ENCODE measurements around the gene DPM1.
A peak's percentile ranks its signal among the peaks of the same experiment; 100 is the strongest.
"Not testable (repeated sequence)": the region's sequence is repeated elsewhere in the genome, so short reads cannot be mapped to it uniquely, and the experiment has no call there.

The DPM1 gene

GRCh38 chr20:50978533-50978932 lies 20.2 kb upstream of the DPM1 start:
- not testable (repeated sequence) for DNase-seq

GRCh38 chr20:50977066-50978021 lies 19.0 kb upstream of the DPM1 start:
- no peak for DNase-seq

GRCh38 chr20:50975701-50976330 lies 17.5 kb upstream of the DPM1 start:
- no peak for DNase-seq

GRCh38 chr20:50969912-50970311 lies 11.6 kb upstream of the DPM1 start:
- DNase-seq: no peak

- no peak for DNase-seq
Observed at GRCh38 chr20:50969435-50969834, 11.1 kb upstream of the DPM1 start.

GRCh38 chr20:50968289-50968688 lies 10.0 kb upstream of the DPM1 start:
- DNase-seq: no peak

- DNase-seq: no peak
Observed at GRCh38 chr20:50967586-50967985, 9.3 kb upstream of the DPM1 start.

- no peak for DNase-seq
Observed at GRCh38 chr20:50959543-50960126, 1.3 kb upstream of the DPM1 start.

GRCh38 chr20:50958615-50959542 lies 547 bp upstream of the DPM1 start, which contains the start of gene MOCS3:
MOCS3 (plus strand) TSS chr20:50958818; CDS start chr20:50958843, 25 bp downstream.
- DNase-seq: peak; percentile 78

- no peak for DNase-seq
Observed at GRCh38 chr20:50957276-50957675, 1.1 kb downstream of the DPM1 start.

GRCh38 chr20:50953821-50954220 lies 4.5 kb downstream of the DPM1 start:
- no peak for DNase-seq

GRCh38 chr20:50953196-50953595 lies 5.1 kb downstream of the DPM1 start:
- no peak for DNase-seq

GRCh38 chr20:50948132-50948785 lies 10.1 kb downstream of the DPM1 start:
- no peak for DNase-seq

GRCh38 chr20:50943069-50943468 lies 15.3 kb downstream of the DPM1 start:
- no peak for DNase-seq

- no peak for DNase-seq
Observed at GRCh38 chr20:50933589-50933988, 24.7 kb downstream of the DPM1 start.

- no peak for DNase-seq
Observed at GRCh38 chr20:50932691-50933280, 25.5 kb downstream of the DPM1 start.

GRCh38 chr20:50932016-50932485 lies 26.3 kb downstream of the DPM1 start:
- DNase-seq: no peak

GRCh38 chr20:50931306-50932015 lies 26.9 kb downstream of the DPM1 start, which contains the start of gene ADNP:
ADNP (minus strand) TSS chr20:50931437; CDS start chr20:50903996, 27,441 bp downstream.
- peak; percentile 89 for DNase-seq

- DNase-seq: no peak
Observed at GRCh38 chr20:50930976-50931305, 27.4 kb downstream of the DPM1 start.

GRCh38 chr20:50930139-50930975 lies 28.0 kb downstream of the DPM1 start:
- DNase-seq: peak; percentile 15
